ENCODE data around the gene ISX. TPM values are rescaled to one million over a fixed set of nuclear protein-coding genes. Genes with fewer than 3 reads are reported as not detected.

The ISX gene
- total RNA-seq, 1 experiment from 2014 or later, result not detected

DNA sequence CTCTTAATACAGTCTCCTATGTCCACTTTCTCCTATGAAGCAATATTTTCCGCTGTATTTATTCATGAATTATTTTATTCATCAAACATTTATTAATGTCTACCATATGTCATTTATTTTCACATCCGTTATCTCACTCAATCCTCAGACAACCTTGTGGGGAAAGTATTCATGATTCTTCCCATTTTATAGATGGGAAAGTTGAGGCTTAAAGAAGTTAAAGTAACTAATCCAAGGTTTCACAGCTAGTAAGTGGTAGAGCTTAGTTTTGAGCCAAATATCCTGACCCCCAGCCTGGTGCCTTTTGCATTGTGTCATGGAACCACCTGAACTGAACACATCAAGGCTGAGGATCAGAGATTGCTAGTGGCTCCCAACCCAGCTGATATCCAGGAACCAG, 66.6 kb downstream of the ISX start:
- H3K9me3 ChIP-seq (ENCODE audit: control insufficient read depth, insufficient read depth, low read depth, low read length), result no peaks in the 10 kb centered on the region
- no peaks in the 10 kb centered on the region for H3K4me1 ChIP-seq (ENCODE audit: control insufficient read depth, insufficient read depth, low read length)
- ATAC-seq, result no peak
- DNase-seq (ENCODE audit: low read depth, low spot score), result no peak
- no peak overlapping the region for H3K4me3 ChIP-seq (ENCODE audit: low read depth in 2 of 2, low read length in 2 of 2)
- in situ Hi-C loops (cut with HindIII; ENCODE audit: low pct_unique_long_range_greater_than_20kb, low sequenced_read_pairs) (no loop called here), intact Hi-C loops (cut with micrococcal nuclease; ENCODE audit: unreplicated experiment) (no loop called here)
- peaks cover under 1% of the 10 kb centered on the region; the same call in 1 of the 2 replicates for H3K27me3 ChIP-seq (ENCODE audit: control insufficient read depth, insufficient read depth, low read length)
- POLR2A ChIA-PET, result no interaction called here
- H3K36me3 ChIP-seq (ENCODE audit: control insufficient read depth, insufficient read depth, low read length), result no peaks in the 10 kb centered on the region
- CTCF ChIA-PET, result no interaction called here
- TF ChIP-seq TCF7L2 (IDR thresholded peaks at IDR 0.05; ENCODE audit: low read depth, low read length) (no peak), POLR2AphosphoS5 (IDR thresholded peaks at IDR 0.05; ENCODE audit: low read depth, low read length) (no peak), SIN3A (IDR thresholded peaks at IDR 0.05; ENCODE audit: borderline replicate concordance, insufficient read depth, low read depth, low read length) (no peak)
- TF ChIP-seq, protein P1, sequence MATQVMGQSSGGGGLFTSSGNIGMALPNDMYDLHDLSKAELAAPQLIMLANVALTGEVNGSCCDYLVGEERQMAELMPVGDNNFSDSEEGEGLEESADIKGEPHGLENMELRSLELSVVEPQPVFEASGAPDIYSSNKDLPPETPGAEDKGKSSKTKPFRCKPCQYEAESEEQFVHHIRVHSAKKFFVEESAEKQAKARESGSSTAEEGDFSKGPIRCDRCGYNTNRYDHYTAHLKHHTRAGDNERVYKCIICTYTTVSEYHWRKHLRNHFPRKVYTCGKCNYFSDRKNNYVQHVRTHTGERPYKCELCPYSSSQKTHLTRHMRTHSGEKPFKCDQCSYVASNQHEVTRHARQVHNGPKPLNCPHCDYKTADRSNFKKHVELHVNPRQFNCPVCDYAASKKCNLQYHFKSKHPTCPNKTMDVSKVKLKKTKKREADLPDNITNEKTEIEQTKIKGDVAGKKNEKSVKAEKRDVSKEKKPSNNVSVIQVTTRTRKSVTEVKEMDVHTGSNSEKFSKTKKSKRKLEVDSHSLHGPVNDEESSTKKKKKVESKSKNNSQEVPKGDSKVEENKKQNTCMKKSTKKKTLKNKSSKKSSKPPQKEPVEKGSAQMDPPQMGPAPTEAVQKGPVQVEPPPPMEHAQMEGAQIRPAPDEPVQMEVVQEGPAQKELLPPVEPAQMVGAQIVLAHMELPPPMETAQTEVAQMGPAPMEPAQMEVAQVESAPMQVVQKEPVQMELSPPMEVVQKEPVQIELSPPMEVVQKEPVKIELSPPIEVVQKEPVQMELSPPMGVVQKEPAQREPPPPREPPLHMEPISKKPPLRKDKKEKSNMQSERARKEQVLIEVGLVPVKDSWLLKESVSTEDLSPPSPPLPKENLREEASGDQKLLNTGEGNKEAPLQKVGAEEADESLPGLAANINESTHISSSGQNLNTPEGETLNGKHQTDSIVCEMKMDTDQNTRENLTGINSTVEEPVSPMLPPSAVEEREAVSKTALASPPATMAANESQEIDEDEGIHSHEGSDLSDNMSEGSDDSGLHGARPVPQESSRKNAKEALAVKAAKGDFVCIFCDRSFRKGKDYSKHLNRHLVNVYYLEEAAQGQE (IDR thresholded peaks at IDR 0.05; ENCODE audit: insufficient read depth in 1 of 2, low read depth in 2 of 2, low read length in 1 of 2), result no peak
- TF ChIP-seq, protein P2, sequence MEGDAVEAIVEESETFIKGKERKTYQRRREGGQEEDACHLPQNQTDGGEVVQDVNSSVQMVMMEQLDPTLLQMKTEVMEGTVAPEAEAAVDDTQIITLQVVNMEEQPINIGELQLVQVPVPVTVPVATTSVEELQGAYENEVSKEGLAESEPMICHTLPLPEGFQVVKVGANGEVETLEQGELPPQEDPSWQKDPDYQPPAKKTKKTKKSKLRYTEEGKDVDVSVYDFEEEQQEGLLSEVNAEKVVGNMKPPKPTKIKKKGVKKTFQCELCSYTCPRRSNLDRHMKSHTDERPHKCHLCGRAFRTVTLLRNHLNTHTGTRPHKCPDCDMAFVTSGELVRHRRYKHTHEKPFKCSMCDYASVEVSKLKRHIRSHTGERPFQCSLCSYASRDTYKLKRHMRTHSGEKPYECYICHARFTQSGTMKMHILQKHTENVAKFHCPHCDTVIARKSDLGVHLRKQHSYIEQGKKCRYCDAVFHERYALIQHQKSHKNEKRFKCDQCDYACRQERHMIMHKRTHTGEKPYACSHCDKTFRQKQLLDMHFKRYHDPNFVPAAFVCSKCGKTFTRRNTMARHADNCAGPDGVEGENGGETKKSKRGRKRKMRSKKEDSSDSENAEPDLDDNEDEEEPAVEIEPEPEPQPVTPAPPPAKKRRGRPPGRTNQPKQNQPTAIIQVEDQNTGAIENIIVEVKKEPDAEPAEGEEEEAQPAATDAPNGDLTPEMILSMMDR (IDR thresholded peaks at IDR 0.05), result no peak
- H3K27ac ChIP-seq (ENCODE audit: low read length), result no peak overlapping the region
- no TSS peak for BruUV-seq (replicated peaks)

- DNase-seq (ENCODE audit: low read depth, low spot score), result no peak
- intact Hi-C loops (cut with micrococcal nuclease; ENCODE audit: unreplicated experiment) (no loop called here), in situ Hi-C loops (cut with HindIII; ENCODE audit: low pct_unique_long_range_greater_than_20kb, low sequenced_read_pairs) (no loop called here)
- H3K9me3 ChIP-seq (ENCODE audit: control insufficient read depth, insufficient read depth, low read depth, low read length), result no peaks in the 10 kb centered on the region
- TF ChIP-seq, protein P2 (IDR thresholded peaks at IDR 0.05), result no peak
- TF ChIP-seq, protein P1 (IDR thresholded peaks at IDR 0.05; ENCODE audit: insufficient read depth in 1 of 2, low read depth in 2 of 2, low read length in 1 of 2), result no peak
- TF ChIP-seq TCF7L2 (IDR thresholded peaks at IDR 0.05; ENCODE audit: low read depth, low read length) (no peak), POLR2AphosphoS5 (IDR thresholded peaks at IDR 0.05; ENCODE audit: low read depth, low read length) (no peak), SIN3A (IDR thresholded peaks at IDR 0.05; ENCODE audit: borderline replicate concordance, insufficient read depth, low read depth, low read length) (no peak)
- H3K4me3 ChIP-seq (ENCODE audit: low read depth in 2 of 2, low read length in 2 of 2), result no peak overlapping the region
- H3K4me1 ChIP-seq (ENCODE audit: control insufficient read depth, insufficient read depth, low read length), result no peaks in the 10 kb centered on the region
- ChIA-PET POLR2A (no interaction called here), CTCF (no interaction called here)
- ATAC-seq, result no peak
- H3K27me3 ChIP-seq (ENCODE audit: control insufficient read depth, insufficient read depth, low read length), result no peaks in the 10 kb centered on the region; the same call in 1 of the 2 replicates
- no peaks in the 10 kb centered on the region for H3K36me3 ChIP-seq (ENCODE audit: control insufficient read depth, insufficient read depth, low read length)
- no peak overlapping the region for H3K27ac ChIP-seq (ENCODE audit: low read length)
- no TSS peak for BruUV-seq (replicated peaks)
These were observed 67.9 kb downstream of the ISX start for GRCh38 chr22:35133702-35134380.
